ENCODE data around the gene PHACTR4. TPM values are rescaled to one million over a fixed set of nuclear protein-coding genes. Genes with fewer than 3 reads are reported as not detected.

Gene PHACTR4
- total and polyA plus RNA-seq, 2 of the 13 experiments (the other 11 are each of a cell fraction or from before 2014, with no cell fraction given): 13.9 to 17.1 TPM

- TF ChIP-seq NFAT5 (CRISPR knock-in tag; IDR thresholded peaks at IDR 0.05) (no peak), MLLT10 (CRISPR knock-in tag; IDR thresholded peaks at IDR 0.05) (peak; percentile 85; the same call in 1 of the 2 replicates), ZNF660 (CRISPR knock-in tag; IDR thresholded peaks at IDR 0.05; ENCODE audit: borderline replicate concordance, low read depth) (no peak), ZNF704 (CRISPR knock-in tag; IDR thresholded peaks at IDR 0.05; ENCODE audit: borderline replicate concordance) (no peak; the same call in 1 of the 2 replicates), ZFP36 (IDR thresholded peaks at IDR 0.05; ENCODE audit: borderline replicate concordance, low read depth, low read length, partially characterized antibody) (no peak), KMT2A (CRISPR knock-in tag; IDR thresholded peaks at IDR 0.05) (peak; percentile 58; the same call in 1 of the 2 replicates), ZNF768 (CRISPR knock-in tag; IDR thresholded peaks at IDR 0.05) (0 out of 2 replicates have a peak, but pooled peaks have one; percentile 12), MXD1 (CRISPR knock-in tag; IDR thresholded peaks at IDR 0.05) (no peak), ZNF501 (CRISPR knock-in tag; IDR thresholded peaks at IDR 0.05) (peak; percentile 66), STAG1 (CRISPR knock-in tag; IDR thresholded peaks at IDR 0.05) (no peak), IRF9 (CRISPR knock-in tag; IDR thresholded peaks at IDR 0.05; ENCODE audit: borderline replicate concordance) (peak; percentile 73; the same call in 1 of the 2 replicates), PAWR (CRISPR knock-in tag; IDR thresholded peaks at IDR 0.05; ENCODE audit: borderline replicate concordance) (peak; percentile 46; the same call in 1 of the 2 replicates), ZEB1 (IDR thresholded peaks at IDR 0.05; ENCODE audit: insufficient replicate concordance, low read depth) (peak; percentile 66), RBM22 (optimal IDR thresholded peaks at IDR 0.05; ENCODE audit: low read length) (peak; percentile 6), KLF6 (CRISPR knock-in tag; IDR thresholded peaks at IDR 0.05) (peak; percentile 64; the same call in 1 of the 2 replicates), TOE1 (CRISPR knock-in tag; IDR thresholded peaks at IDR 0.05) (no peak; the same call in 1 of the 2 replicates), E2F5 (CRISPR knock-in tag; conservative IDR thresholded peaks at IDR 0.05) (0 out of 2 replicates have a peak, but pooled peaks have one; percentile 22), ZNF275 (CRISPR knock-in tag; IDR thresholded peaks at IDR 0.05; ENCODE audit: borderline replicate concordance) (no peak; the same call in 1 of the 2 replicates)
Observed at GRCh38 chr1:28505406-28506187, 136.1 kb downstream of the PHACTR4 start, which contains the start of gene RCC1 (continued).
